Astrocyte (in vitro differentiated cells and primary cell): ENCODE measurements around the gene PP2D1.

Experiments
- CTCF ChIP-seq: IDR thresholded peaks from 2 replicates; pipeline ENCODE4 v1.5.1; 2011; ENCODE audit warnings: low read depth, mild to moderate bottlenecking, inconsistent platforms, low read length, moderate library complexity; ENCODE audit not compliant: insufficient read depth
- EZH2 ChIP-seq: IDR thresholded peaks from 2 replicates; pipeline ENCODE4 v1.6.1; 2012; ENCODE audit warnings: mild to moderate bottlenecking, low read length, inconsistent platforms; ENCODE audit not compliant: insufficient read depth

- TF ChIP-seq EZH2 (no peak), CTCF (no peak)
Observed at GRCh38 chr3:19959505-19959904, 52.6 kb downstream of the PP2D1 start.
